ENCODE measurements around the gene KAZN. TPM values are rescaled to one million over a fixed set of nuclear protein-coding genes. Genes with fewer than 3 reads are reported as not detected.
A peak's percentile ranks its signal among the peaks of the same experiment; 100 is the strongest.

Gene KAZN
- total and polyA plus RNA-seq, 2 of the 8 experiments (the other 6 are each of a cell fraction or from before 2014, with no cell fraction given) = 3.7 to 11.8 TPM

- H2BK15ac ChIP-seq (ENCODE audit: low read length) = no peak overlapping the region
- peak overlapping the region; percentile 22 for H4K91ac ChIP-seq (replicated peaks; ENCODE audit: insufficient read length, low read length)
- no peak overlapping the region for H3K56ac ChIP-seq (replicated peaks; ENCODE audit: insufficient read length, low read depth, low read length)
- no peak overlapping the region for H3K4me2 ChIP-seq (ENCODE audit: insufficient read depth in 1 of 2, low read depth in 2 of 2, low read length in 2 of 2)
- ChIA-PET POLR2A (ENCODE audit: partially characterized antibody) (interaction anchor here (1.4 kb wide), 1 partner anchor 12 kb away, joined by 4 read pairs; no protein-coding TSS in a partner anchor), CTCF (ENCODE audit: partially characterized antibody) (interaction anchor here (1.5 to 4.4 kb wide), 5 partner anchors 9 to 49 kb away, joined by 4 to 43 read pairs (median 6); no protein-coding TSS in a partner anchor)
- no peak overlapping the region for H2AFZ ChIP-seq (ENCODE audit: low read length)
- H2BK12ac ChIP-seq (ENCODE audit: low read depth, low read length) = no peak overlapping the region
- FAIRE-seq = no peak
- WGBS, 2 experiments (ENCODE audit: extremely low coverage in 1 of 2, insufficient coverage in 1 of 2, insufficient read length in 1 of 2, insufficient replicate concordance in 2 of 2, low coverage in 1 of 2, low lambda C conversion rate in 2 of 2, missing lambda C conversion rate in 1 of 2) = 94% methylated on average over 9 of the region's 9 CpGs; no CpG with 5 or more reads in 1 of the 2 experiments
- H2BK20ac ChIP-seq (ENCODE audit: low read length) = no peak overlapping the region
- no peak overlapping the region for H2BK5ac ChIP-seq (ENCODE audit: low read depth, low read length)
- no peak overlapping the region for H3K27ac ChIP-seq (ENCODE audit: low read depth, low read length)
- H3K4ac ChIP-seq (replicated peaks; ENCODE audit: insufficient read length, low read depth, low read length) = no peak overlapping the region
- H3K18ac ChIP-seq (ENCODE audit: extremely low read depth, low read length) = no peak overlapping the region
- no peak for DNase-seq (ENCODE audit: low read depth in 1 of 2, low spot score in 2 of 2)
- no peaks in the 10 kb centered on the region for H4K20me1 ChIP-seq (replicated peaks in 1 of 2; ENCODE audit: control insufficient read depth in 1 of 2, insufficient read depth in 2 of 2, low read length in 2 of 2)
- H4K8ac ChIP-seq (ENCODE audit: extremely low read depth, insufficient read depth, low read length) = no peak overlapping the region; the same call in 1 of the 2 replicates
- H3K9me3 ChIP-seq (ENCODE audit: insufficient read depth in 2 of 2, low read depth in 1 of 2, low read length in 1 of 2) = no peaks in the 10 kb centered on the region
- H3K9ac ChIP-seq (replicated peaks in 1 of 4; ENCODE audit: extremely low read depth in 1 of 4, low read depth in 3 of 4, low read length in 3 of 4) = no peak overlapping the region
- H3K23me2 ChIP-seq (ENCODE audit: low read depth, low read length) = no peaks in the 10 kb centered on the region; the same call in 1 of the 2 replicates
- no peak overlapping the region for H2AK5ac ChIP-seq (ENCODE audit: low read depth, low read length)
- no peak overlapping the region for H3K14ac ChIP-seq (ENCODE audit: insufficient read length)
- H3K4me1 ChIP-seq (replicated peaks in 1 of 4; ENCODE audit: control insufficient read depth in 3 of 4, insufficient read depth in 4 of 4, low read length in 3 of 4) = no peaks in the 10 kb centered on the region
- H3K23ac ChIP-seq (ENCODE audit: insufficient read length) = no peak overlapping the region
- H2BK120ac ChIP-seq (replicated peaks; ENCODE audit: low read depth, low read length) = no peak overlapping the region
- H3K4me3 ChIP-seq (ENCODE audit: extremely low read depth in 1 of 4, insufficient read depth in 2 of 4, low read depth in 3 of 4, low read length in 4 of 4) = no peak overlapping the region
- H3K79me2 ChIP-seq (ENCODE audit: control insufficient read depth in 1 of 2, insufficient read depth in 2 of 2, low read length in 2 of 2) = no peaks in the 10 kb centered on the region
- no peaks in the 10 kb centered on the region for H3K36me3 ChIP-seq (ENCODE audit: control insufficient read depth in 2 of 4, insufficient read depth in 4 of 4, low read length in 3 of 4)
- 0 out of 2 replicates have a peak, but pooled peaks cover 2% of the 10 kb centered on the region for H3K79me1 ChIP-seq (ENCODE audit: low read depth, low read length)
- no peak overlapping the region for H4K5ac ChIP-seq (ENCODE audit: insufficient read length, low read depth, low read length)
- no peaks in the 10 kb centered on the region for H3K27me3 ChIP-seq (replicated peaks in 1 of 4; ENCODE audit: control insufficient read depth in 3 of 4, extremely low read depth in 1 of 4, insufficient read depth in 3 of 4, low read length in 3 of 4)
- TF ChIP-seq KDM4A (IDR thresholded peaks at IDR 0.05; ENCODE audit: low read depth, low read length, severe bottlenecking) (no peak), BACH1 (IDR thresholded peaks at IDR 0.05; ENCODE audit: low read length) (no peak), SAP30 (IDR thresholded peaks at IDR 0.05; ENCODE audit: insufficient read depth, insufficient replicate concordance, low read length) (no peak), ATF2 (IDR thresholded peaks at IDR 0.05; ENCODE audit: low read length) (no peak), CREB1 (IDR thresholded peaks at IDR 0.05) (no peak), BRCA1 (IDR thresholded peaks at IDR 0.05; ENCODE audit: low read depth, low read length) (no peak)
Measured at GRCh38 chr1:15076807-15077206, 478.3 kb downstream of the KAZN start.
